Sigmoid colon (tissue), 7 donors: ENCODE data around the gene ZNF225. TPM values are rescaled to one million over a fixed set of nuclear protein-coding genes. Genes with fewer than 3 reads are reported as not detected.

ENCODE experiments used
- DNase-seq: peaks from one replicate; pipeline ENCODE4 v3.0.0-alpha.2; 2019
- H3K27ac ChIP-seq, 4 donors: fragments of 200-600 bp; sonication (generic); one replicate each; pipeline ENCODE4 v1.5.1; 2016 to 2019; ENCODE audit warnings: mild to moderate bottlenecking in 1 of 4
- H3K27me3 ChIP-seq, 3 donors: fragments of 200-600 bp; sonication (generic); one replicate each; pipeline ENCODE4 v1.5.1; 2019; ENCODE audit warnings: mild to moderate bottlenecking in 1 of 3
- H3K36me3 ChIP-seq, 4 donors: fragments of 200-600 bp; sonication (generic); one replicate each; pipeline ENCODE4 v1.5.1; 2016 to 2019
- H3K4me1 ChIP-seq, 4 donors: fragments of 200-600 bp; sonication (generic); one replicate each; pipeline ENCODE4 v1.5.1; 2017 to 2019
- H3K4me3 ChIP-seq, 4 donors: fragments of 200-600 bp; sonication (generic); one replicate each; pipeline ENCODE4 v1.5.1; 2017 to 2019; ENCODE audit warnings: mild to moderate bottlenecking in 2 of 4, moderate library complexity in 1 of 4
- H3K9me3 ChIP-seq, 4 donors: fragments of 200-600 bp in 3 of 4; sonication (generic) in 3 of 4; one replicate each; pipeline versions ENCODE4 v1.5.1 to v1.6.1; 2013 to 2019
- EP300 ChIP-seq, 4 donors: sonication (generic); formaldehyde crosslinking; IDR thresholded peaks; one replicate each; pipeline ENCODE4 v1.6.1; 2017; ENCODE audit warnings: antibody characterized with exemption in 4 of 4
- POLR2A ChIP-seq, 2 donors: fragments of 450-650 bp; IDR thresholded peaks; one replicate each; pipeline ENCODE4 v1.6.1; 2016; ENCODE audit warnings: antibody characterized with exemption in 2 of 2, mild to moderate bottlenecking in 2 of 2, moderate library complexity in 2 of 2
- POLR2AphosphoS5 ChIP-seq, 4 donors: sonication (generic); formaldehyde crosslinking; IDR thresholded peaks; one replicate each; pipeline ENCODE4 v1.6.1; 2017; ENCODE audit warnings: antibody characterized with exemption in 4 of 4
- WGBS, 2 donors: extraction: QIAGEN DNeasy Blood & Tissue Kit; methylation state at CpG; one replicate each; pipeline ENCODE4 v1.1.7; 2013; 5-methylcytosine and 5-hydroxymethylcytosine counted together
- intact Hi-C: fragments of 100-400 bp; cut with DNase I; formaldehyde crosslinking; loops from one replicate; pipeline ENCODE4 v1.15.1; 2023
- polyA plus RNA-seq, 3 donors: library from polyadenylated mRNA; stranded (reverse); fragments of 200-250 nt; gene quantifications; one replicate each; pipeline ENCODE4 v1.2.3, GENCODE V29; 2013
- total RNA-seq, 4 donors: library from RNA; depleted of rRNA; stranded (reverse); fragments of >200 nt; gene quantifications; one replicate each; pipeline ENCODE4 v1.1.0, GENCODE V29; 2016
- TF ChIP-seq, protein P1 (sequence below), 4 experiments: fragments of 450-650 bp in 3 of 4; fragments of 200-600 bp in 1 of 4; IDR thresholded peaks; one replicate each; pipeline ENCODE4 v1.5.1; 2016 to 2019; ENCODE audit warnings: antibody characterized with exemption in 4 of 4, mild to moderate bottlenecking in 3 of 4, moderate library complexity in 2 of 4
- donor health status: healthy with polysubstance abuse.
- donor health status: Bipolar disorder and iron deficiency.
- donor health status: healthy.

The ZNF225 gene
- total and polyA plus RNA-seq, 7 donors = 0.60 to 4.9 (median 3.0) TPM

DNA sequence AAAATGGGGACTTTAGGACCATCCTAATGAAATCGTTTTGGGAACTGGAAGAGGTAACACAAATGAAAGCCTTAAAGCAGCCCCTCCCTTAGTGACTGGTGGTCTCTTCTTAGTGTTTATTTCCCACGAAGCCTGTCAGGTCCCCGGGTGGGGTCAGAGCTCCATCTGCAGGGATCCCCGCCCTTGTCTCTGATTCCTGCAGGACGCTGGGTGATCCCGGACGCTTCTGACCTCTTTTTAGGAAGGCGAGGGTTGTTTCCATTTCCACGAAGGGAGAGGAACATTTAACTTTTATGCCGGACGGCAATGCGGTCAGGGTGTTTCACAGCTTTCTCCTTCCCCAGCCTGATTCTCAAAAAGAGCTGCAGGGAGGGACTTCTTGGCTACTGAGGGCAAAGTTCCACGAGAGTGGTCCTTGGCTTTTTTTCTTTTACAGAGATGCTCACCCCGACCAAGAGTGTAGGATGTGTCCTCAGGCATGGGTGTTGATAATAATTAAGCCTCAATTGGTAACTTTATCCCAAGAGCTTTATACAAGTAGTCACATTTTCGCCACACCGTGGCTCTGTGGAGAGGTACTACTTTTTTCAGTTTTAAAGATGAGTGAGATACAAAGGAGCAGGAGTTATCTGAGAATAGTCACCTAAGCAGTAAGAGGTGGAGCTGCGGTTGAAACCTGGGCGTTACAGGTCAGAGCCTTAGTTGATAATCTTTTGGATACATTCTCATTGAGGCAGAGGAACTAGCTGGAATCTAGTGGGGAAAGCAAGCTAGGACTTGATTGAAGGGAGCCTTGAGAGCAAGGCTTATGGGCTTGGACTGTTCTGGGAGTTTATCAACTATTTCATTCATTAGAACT is 40.4 kb upstream of the ZNF225 start:
- 19 to 24% methylated on average over 18 of the region's 18 CpGs for WGBS, 2 donors
- Histone ChIP-seq H3K27ac (peak overlapping the region in 3 of 4 donors; percentile 64 to 68 (median 67)), H3K27me3 (no peaks in the 10 kb centered on the region), H3K36me3 (peaks cover 0 to 7% (median 2%) of the 10 kb centered on the region in 4 donors), H3K4me1 (peaks cover 0 to 14% (median 10%) of the 10 kb centered on the region in 4 donors), H3K4me3 (peak overlapping the region; percentile 47 to 68 (median 62)), H3K9me3 (peaks cover 0 to 10% (median 1%) of the 10 kb centered on the region in 4 donors)
- no peak for DNase-seq
- TF ChIP-seq POLR2AphosphoS5 (IDR thresholded peaks at IDR 0.05) (no peak), EP300 (IDR thresholded peaks at IDR 0.05) (no peak), POLR2A (IDR thresholded peaks at IDR 0.05) (no peak)
- TF ChIP-seq, protein P1, sequence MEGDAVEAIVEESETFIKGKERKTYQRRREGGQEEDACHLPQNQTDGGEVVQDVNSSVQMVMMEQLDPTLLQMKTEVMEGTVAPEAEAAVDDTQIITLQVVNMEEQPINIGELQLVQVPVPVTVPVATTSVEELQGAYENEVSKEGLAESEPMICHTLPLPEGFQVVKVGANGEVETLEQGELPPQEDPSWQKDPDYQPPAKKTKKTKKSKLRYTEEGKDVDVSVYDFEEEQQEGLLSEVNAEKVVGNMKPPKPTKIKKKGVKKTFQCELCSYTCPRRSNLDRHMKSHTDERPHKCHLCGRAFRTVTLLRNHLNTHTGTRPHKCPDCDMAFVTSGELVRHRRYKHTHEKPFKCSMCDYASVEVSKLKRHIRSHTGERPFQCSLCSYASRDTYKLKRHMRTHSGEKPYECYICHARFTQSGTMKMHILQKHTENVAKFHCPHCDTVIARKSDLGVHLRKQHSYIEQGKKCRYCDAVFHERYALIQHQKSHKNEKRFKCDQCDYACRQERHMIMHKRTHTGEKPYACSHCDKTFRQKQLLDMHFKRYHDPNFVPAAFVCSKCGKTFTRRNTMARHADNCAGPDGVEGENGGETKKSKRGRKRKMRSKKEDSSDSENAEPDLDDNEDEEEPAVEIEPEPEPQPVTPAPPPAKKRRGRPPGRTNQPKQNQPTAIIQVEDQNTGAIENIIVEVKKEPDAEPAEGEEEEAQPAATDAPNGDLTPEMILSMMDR (IDR thresholded peaks at IDR 0.05) = no peak
- intact Hi-C loops = loop anchor here (2.0 kb wide), 1 partner anchor 22 kb away; the partner anchor contains the start of gene ZNF224

DNA sequence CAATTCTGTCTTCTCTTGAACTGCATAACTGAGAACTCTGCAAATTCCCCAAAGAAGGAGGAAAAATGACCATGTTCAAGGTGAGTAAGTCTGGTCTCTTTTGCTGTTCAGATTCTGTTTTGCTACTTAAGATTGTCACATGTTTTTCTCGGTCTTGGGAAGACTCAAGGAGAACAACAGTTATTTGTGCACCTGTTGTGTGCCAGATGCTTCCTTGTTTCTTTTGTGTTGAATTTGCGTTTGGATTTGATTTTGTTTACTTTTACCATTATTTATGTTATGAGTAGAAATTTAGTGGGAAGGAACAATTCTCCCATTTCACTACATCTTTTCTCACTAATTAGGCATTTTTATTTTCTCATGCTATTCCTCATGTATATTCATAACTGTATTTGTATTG is 36.9 kb upstream of the ZNF225 start:
- no peaks in the 10 kb centered on the region for H3K9me3 ChIP-seq
- peaks cover 0 to 13% (median 10%) of the 10 kb centered on the region in 4 donors for H3K4me1 ChIP-seq
- no peak overlapping the region for H3K27ac ChIP-seq
- intact Hi-C loops = no loop called here
- TF ChIP-seq POLR2A (IDR thresholded peaks at IDR 0.05) (no peak), EP300 (IDR thresholded peaks at IDR 0.05) (no peak), POLR2AphosphoS5 (IDR thresholded peaks at IDR 0.05) (no peak)
- TF ChIP-seq, protein P1 (IDR thresholded peaks at IDR 0.05) = no peak
- H3K4me3 ChIP-seq = no peak overlapping the region
- no peak for DNase-seq
- 87 to 90% methylated on average over 2 of the region's 2 CpGs for WGBS, 2 donors
- no peaks in the 10 kb centered on the region for H3K27me3 ChIP-seq
- H3K36me3 ChIP-seq = peaks cover 0 to 39% (median 10%) of the 10 kb centered on the region in 4 donors

DNA sequence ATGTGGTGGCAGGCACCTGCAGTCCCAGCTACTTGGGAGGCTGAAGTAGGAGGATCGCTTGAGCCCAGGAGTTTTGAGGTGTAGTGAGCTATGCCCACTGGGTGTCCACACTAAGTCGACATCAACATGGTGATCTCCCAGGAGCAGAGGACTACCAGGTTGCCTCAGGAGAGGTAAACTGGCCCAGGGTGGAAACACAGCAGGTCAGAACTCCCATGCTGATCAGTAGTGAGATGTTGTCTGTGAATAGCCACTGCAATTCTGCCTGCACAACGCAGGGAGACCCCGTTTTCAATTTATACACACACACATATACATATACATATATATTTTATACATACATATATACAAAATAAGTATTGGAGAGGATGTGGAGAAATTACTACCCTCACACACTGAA is 21.1 kb upstream of the ZNF225 start:
- TF ChIP-seq POLR2AphosphoS5 (IDR thresholded peaks at IDR 0.05) (no peak), EP300 (IDR thresholded peaks at IDR 0.05) (no peak), POLR2A (IDR thresholded peaks at IDR 0.05) (no peak)
- TF ChIP-seq, protein P1 (IDR thresholded peaks at IDR 0.05) = no peak
- Histone ChIP-seq H3K4me1 (peaks cover 0 to 13% (median 10%) of the 10 kb centered on the region in 4 donors), H3K36me3 (peaks cover 0 to 13% (median under 1%) of the 10 kb centered on the region in 4 donors), H3K4me3 (no peak overlapping the region), H3K27ac (no peak overlapping the region), H3K9me3 (no peaks in the 10 kb centered on the region), H3K27me3 (no peaks in the 10 kb centered on the region)
- DNase-seq = no peak
- intact Hi-C loops = loop anchor here (10.0 kb wide), 1 partner anchor 123 kb away; the partner anchor contains the start of gene ZNF227
- 62 to 75% methylated on average over 4 of the region's 4 CpGs for WGBS, 2 donors

DNA sequence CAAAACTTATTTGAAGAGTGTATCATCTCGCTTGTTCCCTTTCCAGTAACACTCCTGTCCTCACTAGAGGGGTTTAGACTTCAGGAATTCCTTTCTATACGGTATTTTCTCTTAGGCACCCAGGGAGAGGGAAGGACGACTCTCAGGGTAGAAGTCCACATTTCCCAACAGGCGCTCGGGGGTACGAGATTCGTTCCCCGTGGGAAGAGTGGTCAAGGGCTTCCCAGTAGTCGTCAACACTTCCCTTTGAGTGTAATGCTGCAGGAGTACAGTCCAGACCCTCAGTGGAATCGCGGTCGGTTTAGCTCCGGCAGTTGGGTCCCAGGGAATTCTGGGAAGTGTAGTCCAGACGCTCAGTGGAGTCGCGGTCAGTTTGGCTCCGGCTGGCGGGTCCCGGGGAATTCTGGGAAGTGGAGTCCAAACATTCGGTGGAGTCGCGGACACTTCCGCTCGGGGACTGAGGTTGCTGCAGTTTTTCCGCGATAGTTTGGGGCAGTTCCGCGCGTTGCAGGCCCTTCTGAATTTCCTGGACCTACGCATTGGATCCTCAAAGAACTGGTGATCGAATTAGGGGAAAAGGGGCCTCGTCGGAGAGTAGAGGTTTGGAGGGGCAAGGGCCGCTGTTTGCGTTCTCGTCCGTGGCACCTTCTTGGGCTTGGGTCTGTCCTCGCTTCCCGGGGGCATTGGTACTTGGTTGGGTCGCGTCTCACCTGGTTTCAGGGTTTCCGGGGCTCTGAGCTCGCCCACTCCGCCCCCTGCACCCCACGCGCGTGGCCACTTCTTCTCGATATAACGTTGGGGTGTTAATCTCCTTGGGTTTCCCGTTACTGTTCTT is 19.1 kb upstream of the ZNF225 start, which contains the start of gene ZNF224:
TSS of gene ZNF224 (plus strand) at position 431 of the 835 bp plus-strand sequence. CDS start 3,513 bp downstream, outside the sequence.
- peak; percentile 94 for DNase-seq
- TF ChIP-seq, protein P1 (IDR thresholded peaks at IDR 0.05) = no peak
- TF ChIP-seq POLR2AphosphoS5 (IDR thresholded peaks at IDR 0.05) = peak in 3 of 4 donors; percentile 74 to 82 (median 79)
- peaks cover 0 to 26% (median 8%) of the 10 kb centered on the region in 4 donors for H3K36me3 ChIP-seq
- intact Hi-C loops = loop anchor here (1.0 to 10.0 kb wide), 5 partner anchors 19 to 121 kb away; partner anchors contain the start of genes ZNF223, ZNF225, ZNF227 and ZNF230
- no peaks in the 10 kb centered on the region for H3K27me3 ChIP-seq
- WGBS, 2 donors = 0% methylated on average over 50 of the region's 50 CpGs
- peak within 1 kb of the TSS; percentile 69 to 83 (median 76) for H3K4me3 ChIP-seq
- H3K4me1 ChIP-seq = peaks cover 0 to 13% (median 10%) of the 10 kb centered on the region in 4 donors
- H3K27ac ChIP-seq = peak within 1 kb of the TSS; percentile 80 to 81 (median 81)
- peaks cover 0 to 2% (median 0%) of the 10 kb centered on the region in 4 donors for H3K9me3 ChIP-seq
